Stimulated activated CD8-positive, alpha-beta memory T cell treated with anti-CD3 and anti-CD28 coated beads, Interleukin-12 subunit alpha, Interleukin-12 subunit beta, amount 100 ng/mL, for 24 hours (primary cell): Measurements from ENCODE around the gene KRT72.

Experiments
- DNase-seq: peaks from one replicate; pipeline ENCODE4 v3.0.0-alpha.2; 2020; ENCODE audit errors: extremely low read depth

The KRT72 gene

DNA sequence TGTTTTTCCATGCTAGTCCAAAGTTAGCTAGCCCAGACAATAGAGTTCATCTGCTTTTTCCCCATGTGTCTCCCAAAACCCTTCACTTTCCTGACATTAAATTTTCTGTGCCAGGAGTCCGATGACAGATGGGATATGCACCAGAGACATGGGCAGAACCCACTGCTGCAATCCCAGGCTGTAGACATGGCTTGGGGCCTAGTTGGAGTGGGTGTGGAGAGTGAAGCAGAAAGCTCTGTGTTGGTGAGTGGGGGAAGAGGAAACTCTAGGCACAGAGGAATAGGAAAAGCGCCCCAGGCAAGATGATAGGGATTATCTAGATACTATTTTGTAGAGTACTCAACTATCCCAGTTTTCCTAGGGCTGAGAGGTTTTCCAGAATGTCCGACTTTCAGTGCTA lies 22.8 kb downstream of the KRT72 start:
- no peak for DNase-seq

GRCh38 chr12:52577316-52577715 lies 23.9 kb downstream of the KRT72 start:
- no peak for DNase-seq

DNA sequence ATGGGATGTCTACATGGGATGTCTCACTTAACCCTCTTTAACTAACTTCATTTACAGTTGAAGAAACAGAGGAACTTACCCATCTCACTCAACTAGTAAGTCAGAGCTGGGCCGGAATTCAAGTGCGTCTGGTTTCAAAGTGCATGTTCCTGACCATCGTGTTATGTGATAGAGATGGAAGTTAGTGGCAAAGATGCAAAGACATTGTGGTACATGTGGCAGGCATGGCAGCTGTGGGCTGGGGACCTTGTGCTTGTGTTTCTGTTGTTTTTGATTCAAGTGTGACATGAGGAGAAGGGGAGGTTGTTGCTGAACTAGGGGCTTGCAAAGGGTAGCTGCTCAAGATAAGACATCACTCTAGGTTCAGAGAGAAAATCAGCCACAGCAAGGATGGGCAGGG lies 25.3 kb downstream of the KRT72 start:
- DNase-seq: no peak

DNA sequence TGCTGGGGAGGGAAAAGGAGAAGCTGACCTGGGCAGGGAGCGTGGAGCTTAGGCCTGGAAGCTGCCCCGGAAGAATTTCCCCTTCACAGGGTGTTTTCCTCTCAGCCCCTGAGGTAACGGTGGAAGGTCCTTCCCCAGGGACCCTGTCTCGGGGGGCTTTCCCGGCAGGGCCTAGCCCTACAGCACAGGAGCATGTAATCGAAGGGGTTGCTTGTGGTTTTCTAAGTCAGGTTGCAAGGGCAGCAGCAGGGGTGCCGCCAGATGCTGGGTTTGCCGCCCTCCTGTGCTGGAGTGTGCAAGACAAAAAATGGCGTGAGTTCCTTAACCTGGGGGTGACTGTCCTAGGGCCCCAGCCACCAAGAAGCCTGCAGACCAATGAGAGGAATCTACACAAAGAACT lies 26.0 kb downstream of the KRT72 start:
- no peak for DNase-seq

GRCh38 chr12:52573743-52574142 lies 27.5 kb downstream of the KRT72 start, which contains the start of gene KRT74:
TSS of gene KRT74 (minus strand) at chr12:52573843. CDS start at chr12:52573777, 66 bp downstream.
- no peak for DNase-seq

GRCh38 chr12:52573306-52573705 lies 28.0 kb downstream of the KRT72 start:
- no peak for DNase-seq

GRCh38 chr12:52570511-52570910 lies 30.8 kb downstream of the KRT72 start:
- no peak for DNase-seq

DNA sequence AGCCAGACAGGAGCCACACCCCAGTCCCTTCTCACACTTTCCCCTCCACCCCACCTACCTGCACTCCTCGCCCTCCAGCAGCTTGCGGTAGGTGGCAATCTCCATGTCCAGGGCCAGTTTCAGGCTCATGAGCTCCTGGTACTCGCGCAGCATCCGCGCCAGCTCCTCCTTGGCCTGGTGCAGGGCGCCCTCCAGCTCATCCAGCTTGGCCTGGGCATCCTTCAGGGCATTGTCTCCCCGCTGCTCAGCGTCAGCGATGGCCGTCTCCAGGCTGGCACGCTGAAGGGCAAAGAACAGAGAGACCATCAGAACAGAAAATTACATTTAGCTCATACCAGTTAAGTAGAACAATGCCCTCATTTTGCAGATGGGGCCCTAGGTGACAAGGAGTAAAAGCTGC lies 33.2 kb downstream of the KRT72 start:
- no peak for DNase-seq

DNA sequence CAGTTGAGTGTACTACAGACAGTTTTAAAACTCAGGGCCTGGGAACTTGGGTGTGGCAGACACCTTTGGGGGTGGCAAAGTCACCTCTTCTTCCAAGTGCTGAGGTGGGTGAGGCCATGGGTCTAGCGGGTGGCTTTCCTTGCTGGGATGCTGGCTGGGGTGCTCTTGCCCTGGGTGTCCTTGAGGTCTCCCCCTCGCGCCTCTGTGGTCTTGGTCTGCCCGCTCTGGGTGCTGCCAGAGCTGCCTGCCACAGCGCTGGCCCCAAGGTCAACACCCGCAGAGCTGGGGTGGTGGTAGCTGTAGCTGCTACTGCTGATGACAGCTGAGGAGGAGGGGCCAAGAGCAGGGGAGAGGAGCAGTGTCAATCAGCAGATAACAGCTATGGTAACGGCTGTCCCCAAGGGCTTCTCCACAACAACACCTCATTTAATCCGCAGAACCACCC lies 34.4 kb downstream of the KRT72 start:
- peak; percentile 11 for DNase-seq

DNA sequence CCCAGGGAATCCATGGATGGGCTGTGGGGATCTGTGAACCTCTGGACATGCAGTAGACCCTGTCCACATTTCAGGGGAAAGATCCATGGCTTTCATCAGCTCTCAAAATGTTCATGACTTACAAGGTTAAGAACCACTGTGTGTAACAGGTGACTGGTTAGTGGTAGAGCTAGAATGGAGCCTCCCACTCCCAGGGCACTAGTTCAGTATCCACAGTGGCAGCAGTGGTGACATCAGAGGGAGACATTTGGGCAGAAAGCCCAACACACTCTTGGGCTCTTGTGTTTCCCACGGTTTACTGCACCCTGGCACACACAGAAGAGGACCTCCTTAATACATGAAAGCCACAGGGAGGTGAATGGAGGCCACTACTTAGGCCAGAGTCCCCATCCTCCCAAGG lies 36.7 kb downstream of the KRT72 start:
- DNase-seq: no peak

DNA sequence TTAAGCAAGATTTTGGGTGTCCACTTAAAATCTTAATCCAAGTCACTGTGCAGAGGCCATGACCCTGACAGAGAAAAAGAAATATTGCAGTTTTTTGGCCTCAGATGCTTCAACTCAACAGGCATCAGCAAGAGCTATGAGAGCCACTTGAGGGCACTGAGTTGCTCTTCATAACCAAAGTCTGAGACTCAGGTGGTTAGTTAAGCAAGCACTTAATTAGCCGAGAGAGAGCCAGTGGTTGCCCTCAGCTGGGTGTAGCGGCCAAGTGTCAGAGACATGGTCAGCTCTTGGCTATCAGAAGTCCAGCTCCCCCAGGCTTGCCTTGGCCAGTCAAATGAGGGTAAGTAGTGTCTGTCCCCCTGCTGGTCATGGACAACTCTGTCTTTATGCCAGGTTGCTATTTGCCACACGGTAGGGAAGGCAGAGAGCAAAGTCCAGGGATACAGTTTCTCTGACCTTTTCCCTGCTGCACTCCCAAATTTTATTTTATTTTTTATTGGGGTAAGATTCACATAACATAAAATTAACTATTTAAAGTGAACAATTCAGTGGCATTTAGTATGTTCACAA lies 39.3 kb downstream of the KRT72 start:
- DNase-seq: no peak

GRCh38 chr12:52559979-52560378 lies 41.3 kb downstream of the KRT72 start:
- DNase-seq: no peak

DNA sequence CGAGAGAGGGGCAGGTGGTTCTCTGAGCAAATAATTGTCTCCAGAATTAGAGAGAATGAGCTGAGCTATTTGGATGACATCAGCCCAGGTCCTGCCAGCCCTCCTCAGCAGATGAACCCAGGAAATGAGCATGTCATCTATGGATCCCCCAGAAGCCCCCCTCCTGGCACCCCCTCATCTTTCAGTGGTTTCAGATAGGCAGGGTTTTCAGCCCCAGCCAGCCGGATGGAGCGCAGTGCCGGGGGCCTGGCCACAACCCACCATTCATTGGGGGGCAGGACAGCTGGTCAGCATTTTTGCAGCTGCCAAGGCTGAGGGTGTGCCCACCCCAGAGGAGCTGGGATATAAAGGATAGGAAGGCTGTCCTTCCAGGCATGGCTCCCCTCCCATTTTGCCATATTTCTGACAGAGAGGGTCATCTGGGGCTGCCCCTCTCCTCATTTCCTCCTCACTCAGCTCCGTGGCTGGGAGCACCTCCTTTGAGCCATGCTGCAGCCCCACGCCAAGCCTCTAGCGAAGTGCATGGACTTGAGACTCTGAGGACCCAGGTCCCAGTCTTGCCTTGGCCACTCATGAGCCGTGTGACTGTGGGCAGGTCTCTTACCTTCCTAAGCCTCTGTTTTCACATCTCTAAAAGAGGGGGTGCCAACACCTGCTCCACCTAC lies 42.4 kb downstream of the KRT72 start:
- DNase-seq: no peak

DNA sequence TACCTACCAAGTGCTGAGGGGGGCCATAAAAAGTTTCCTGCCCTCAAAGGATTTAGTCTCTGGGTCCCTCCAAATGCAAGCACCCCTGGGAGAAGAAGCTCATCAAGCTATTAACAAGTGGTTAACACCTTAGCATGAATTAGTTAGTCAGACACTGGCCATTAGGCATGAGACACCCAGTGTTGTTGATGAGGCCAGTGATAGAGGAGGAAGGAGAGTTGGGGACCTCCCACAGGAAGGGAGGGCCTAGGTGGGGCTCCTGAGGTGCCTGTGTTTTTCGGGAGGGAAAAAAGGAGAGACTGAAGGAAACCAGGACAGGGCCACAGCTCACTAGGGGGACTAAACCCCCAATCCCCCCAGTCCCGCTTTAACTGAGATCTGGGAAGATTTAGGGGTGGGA lies 43.8 kb downstream of the KRT72 start:
- no peak for DNase-seq

GRCh38 chr12:52555577-52555976 lies 45.7 kb downstream of the KRT72 start:
- no peak for DNase-seq

GRCh38 chr12:52552681-52553195 lies 48.5 kb downstream of the KRT72 start, which contains the start of gene KRT71:
TSS of gene KRT71 (minus strand) at chr12:52553145. CDS start at chr12:52553077, 68 bp downstream.
- no peak for DNase-seq

GRCh38 chr12:52552055-52552454 lies 49.2 kb downstream of the KRT72 start:
- DNase-seq: no peak

- DNase-seq: no peak
Measured at GRCh38 chr12:52551216-52551865, 49.9 kb downstream of the KRT72 start.

- no peak for DNase-seq
Measured at GRCh38 chr12:52546126-52546525, 55.1 kb downstream of the KRT72 start.

GRCh38 chr12:52543985-52544883 lies 57.0 kb downstream of the KRT72 start:
- DNase-seq: no peak

- no peak for DNase-seq
Measured at GRCh38 chr12:52542785-52543318, 58.4 kb downstream of the KRT72 start.

GRCh38 chr12:52542157-52542556 lies 59.1 kb downstream of the KRT72 start:
- no peak for DNase-seq
